Small intestine (tissue), 7 donors: Measurements from ENCODE around the gene NUDCD3. TPM values are rescaled to one million over a fixed set of nuclear protein-coding genes. Genes with fewer than 3 reads are reported as not detected.

Experiments
- DNase-seq, 2 donors: peaks; one replicate each; pipeline versions ENCODE4 v3.0.0 to v3.0.0-alpha.2; 2013
- FAIRE-seq: peaks from 2 replicates; lab custom pipeline; 2012; peaks lifted over from hg19 to GRCh38; lab: Jason Lieb, UNC
- H3K27ac ChIP-seq, 3 donors: one replicate each; pipeline ENCODE4 v1.5.1; 2013; ENCODE audit warnings: low read length in 2 of 3, mild to moderate bottlenecking in 2 of 3, control low read depth in 1 of 3, inconsistent platforms in 1 of 3, low read depth in 1 of 3, moderate library complexity in 1 of 3
- H3K27me3 ChIP-seq, 3 donors: one replicate each; pipeline ENCODE4 v1.6.1; 2013; ENCODE audit warnings: low read length in 3 of 3, inconsistent platforms in 1 of 3; ENCODE audit not compliant: control insufficient read depth in 3 of 3, insufficient read depth in 3 of 3
- H3K36me3 ChIP-seq, 3 donors: one replicate each; pipeline ENCODE4 v1.6.1; 2013; ENCODE audit warnings: low read length in 3 of 3, inconsistent platforms in 1 of 3, low read depth in 1 of 3, mild to moderate bottlenecking in 1 of 3, moderate library complexity in 1 of 3; ENCODE audit not compliant: control insufficient read depth in 3 of 3, insufficient read depth in 2 of 3
- H3K4me1 ChIP-seq, 3 donors: one replicate each; pipeline ENCODE4 v1.6.1; 2013; ENCODE audit warnings: low read length in 2 of 3, inconsistent platforms in 1 of 3, low read depth in 1 of 3, mild to moderate bottlenecking in 1 of 3, moderate library complexity in 1 of 3; ENCODE audit not compliant: control insufficient read depth in 3 of 3, insufficient read depth in 2 of 3
- H3K4me3 ChIP-seq, 3 donors: one replicate each; pipeline ENCODE4 v1.5.1; 2013; ENCODE audit warnings: low read length in 3 of 3, control low read depth in 1 of 3, inconsistent platforms in 1 of 3, low read depth in 1 of 3, mild to moderate bottlenecking in 1 of 3, moderate library complexity in 1 of 3
- H3K9me3 ChIP-seq, 2 donors: one replicate each; pipeline ENCODE4 v1.6.1; 2013; ENCODE audit warnings: low read depth in 1 of 2, low read length in 1 of 2; ENCODE audit not compliant: control insufficient read depth in 2 of 2, insufficient read depth in 1 of 2
- WGBS, 3 donors: extraction: QIAGEN DNeasy Blood & Tissue Kit; methylation state at CpG; one replicate each; pipeline ENCODE4 v1.1.7; 2013; 5-methylcytosine and 5-hydroxymethylcytosine counted together
- polyA plus RNA-seq, 4 donors: library from polyadenylated mRNA; stranded (reverse) in 3 of 4; unstranded in 1 of 4; fragments of 200-250 nt in 3 of 4; fragments of 120-200 nt in 1 of 4; gene quantifications; one replicate each; pipeline versions ENCODE4 v1.2.1 to v1.2.3, GENCODE V29; 2013
- donor health status: healthy with polysubstance abuse.
- donor health status: control.
- donor health status: control.
- donor health status: Bipolar disorder and iron deficiency.
- donor health status: healthy.

The NUDCD3 gene
- polyA plus RNA-seq, 4 donors: 13.4 to 67.0 (median 25.6) TPM

- Histone ChIP-seq H3K27me3 (no peaks in the 10 kb centered on the region), H3K9me3 (no peaks in the 10 kb centered on the region), H3K4me3 (no peak overlapping the region), H3K36me3 (no peaks in the 10 kb centered on the region), H3K27ac (no peak overlapping the region), H3K4me1 (no peaks in the 10 kb centered on the region)
- FAIRE-seq (no peak), DNase-seq (no peak)
- 81 to 94% (median 90%) methylated on average over 5 of the region's 5 CpGs for WGBS, 3 donors
Observed at GRCh38 chr7:44367475-44368043, 122.9 kb downstream of the NUDCD3 start.

- Histone ChIP-seq H3K4me3 (no peak overlapping the region), H3K9me3 (no peaks in the 10 kb centered on the region), H3K27ac (no peak overlapping the region), H3K4me1 (no peaks in the 10 kb centered on the region), H3K36me3 (no peaks in the 10 kb centered on the region), H3K27me3 (no peaks in the 10 kb centered on the region)
- FAIRE-seq (no peak), DNase-seq (no peak)
- 75 to 93% (median 87%) methylated on average over 4 of the region's 4 CpGs for WGBS, 3 donors
Observed at GRCh38 chr7:44366986-44367385, 123.5 kb downstream of the NUDCD3 start.

GRCh38 chr7:44353668-44354067, 136.8 kb downstream of the NUDCD3 start:
- no peak for DNase-seq
- Histone ChIP-seq H3K27ac (no peak overlapping the region), H3K36me3 (no peaks in the 10 kb centered on the region), H3K9me3 (peaks cover 0 to 5% of the 10 kb centered on the region in 2 donors), H3K4me3 (no peak overlapping the region), H3K4me1 (no peaks in the 10 kb centered on the region), H3K27me3 (peaks cover 0 to 3% (median 2%) of the 10 kb centered on the region in 3 donors)
- FAIRE-seq: no peak
- WGBS, 3 donors: 51 to 63% (median 58%) methylated on average over 2 of the region's 2 CpGs

GRCh38 chr7:44348851-44349781, 141.3 kb downstream of the NUDCD3 start:
- Histone ChIP-seq H3K27me3 (peaks cover 2 to 3% (median 3%) of the 10 kb centered on the region in 3 donors), H3K4me3 (no peak overlapping the region), H3K36me3 (no peaks in the 10 kb centered on the region), H3K9me3 (peaks cover 0 to 3% of the 10 kb centered on the region in 2 donors), H3K27ac (no peak overlapping the region), H3K4me1 (no peaks in the 10 kb centered on the region)
- FAIRE-seq (no peak), DNase-seq (no peak)
- 64 to 73% (median 65%) methylated on average over 9 of the region's 9 CpGs for WGBS, 3 donors

- DNase-seq: no peak
Observed at GRCh38 chr7:44348300-44348699, 142.2 kb downstream of the NUDCD3 start.

GRCh38 chr7:44347546-44348114, 142.8 kb downstream of the NUDCD3 start:
- Histone ChIP-seq H3K4me3 (no peak overlapping the region), H3K27me3 (peaks cover 2 to 3% (median 2%) of the 10 kb centered on the region in 3 donors), H3K36me3 (no peaks in the 10 kb centered on the region), H3K9me3 (peaks cover 0 to 10% of the 10 kb centered on the region in 2 donors), H3K27ac (no peak overlapping the region), H3K4me1 (no peaks in the 10 kb centered on the region)
- DNase-seq (no peak), FAIRE-seq (no peak)

More at GRCh38 chr7:44348300-44348699, 142.2 kb downstream of the NUDCD3 start:
- no peak for FAIRE-seq
- no peak overlapping the region for H3K27ac ChIP-seq
- peaks cover 2 to 3% (median 3%) of the 10 kb centered on the region in 3 donors for H3K27me3 ChIP-seq
- peaks cover 0 to 4% of the 10 kb centered on the region in 2 donors for H3K9me3 ChIP-seq
- H3K36me3 ChIP-seq: no peaks in the 10 kb centered on the region
- WGBS, 3 donors: 78 to 92% (median 87%) methylated on average over 2 of the region's 2 CpGs
- no peak overlapping the region for H3K4me3 ChIP-seq
- no peaks in the 10 kb centered on the region for H3K4me1 ChIP-seq

GRCh38 chr7:44346063-44346462, 144.4 kb downstream of the NUDCD3 start:
- FAIRE-seq (no peak), DNase-seq (no peak)
- H3K4me3 ChIP-seq: no peak overlapping the region
- H3K9me3 ChIP-seq: peaks cover 0 to 7% of the 10 kb centered on the region in 2 donors
- H3K27me3 ChIP-seq: peaks cover 0 to 3% (median 2%) of the 10 kb centered on the region in 3 donors
- WGBS, 3 donors: 84 to 95% (median 90%) methylated on average over 2 of the region's 2 CpGs
- no peaks in the 10 kb centered on the region for H3K36me3 ChIP-seq
- H3K4me1 ChIP-seq: no peaks in the 10 kb centered on the region
- H3K27ac ChIP-seq: no peak overlapping the region

GRCh38 chr7:44341401-44341800, 149.1 kb downstream of the NUDCD3 start:
- DNase-seq: no peak
- Histone ChIP-seq H3K4me1 (no peaks in the 10 kb centered on the region), H3K4me3 (no peak overlapping the region), H3K9me3 (peaks cover 0 to 12% of the 10 kb centered on the region in 2 donors), H3K27me3 (peaks cover 0 to 3% (median 0%) of the 10 kb centered on the region in 3 donors), H3K27ac (no peak overlapping the region), H3K36me3 (no peaks in the 10 kb centered on the region)
- WGBS, 3 donors: 81 to 82% (median 82%) methylated on average over 3 of the region's 3 CpGs
- no peak for FAIRE-seq
